ENCODE data around the gene ATF4.

Gene ATF4, protein sequence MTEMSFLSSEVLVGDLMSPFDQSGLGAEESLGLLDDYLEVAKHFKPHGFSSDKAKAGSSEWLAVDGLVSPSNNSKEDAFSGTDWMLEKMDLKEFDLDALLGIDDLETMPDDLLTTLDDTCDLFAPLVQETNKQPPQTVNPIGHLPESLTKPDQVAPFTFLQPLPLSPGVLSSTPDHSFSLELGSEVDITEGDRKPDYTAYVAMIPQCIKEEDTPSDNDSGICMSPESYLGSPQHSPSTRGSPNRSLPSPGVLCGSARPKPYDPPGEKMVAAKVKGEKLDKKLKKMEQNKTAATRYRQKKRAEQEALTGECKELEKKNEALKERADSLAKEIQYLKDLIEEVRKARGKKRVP

DNA sequence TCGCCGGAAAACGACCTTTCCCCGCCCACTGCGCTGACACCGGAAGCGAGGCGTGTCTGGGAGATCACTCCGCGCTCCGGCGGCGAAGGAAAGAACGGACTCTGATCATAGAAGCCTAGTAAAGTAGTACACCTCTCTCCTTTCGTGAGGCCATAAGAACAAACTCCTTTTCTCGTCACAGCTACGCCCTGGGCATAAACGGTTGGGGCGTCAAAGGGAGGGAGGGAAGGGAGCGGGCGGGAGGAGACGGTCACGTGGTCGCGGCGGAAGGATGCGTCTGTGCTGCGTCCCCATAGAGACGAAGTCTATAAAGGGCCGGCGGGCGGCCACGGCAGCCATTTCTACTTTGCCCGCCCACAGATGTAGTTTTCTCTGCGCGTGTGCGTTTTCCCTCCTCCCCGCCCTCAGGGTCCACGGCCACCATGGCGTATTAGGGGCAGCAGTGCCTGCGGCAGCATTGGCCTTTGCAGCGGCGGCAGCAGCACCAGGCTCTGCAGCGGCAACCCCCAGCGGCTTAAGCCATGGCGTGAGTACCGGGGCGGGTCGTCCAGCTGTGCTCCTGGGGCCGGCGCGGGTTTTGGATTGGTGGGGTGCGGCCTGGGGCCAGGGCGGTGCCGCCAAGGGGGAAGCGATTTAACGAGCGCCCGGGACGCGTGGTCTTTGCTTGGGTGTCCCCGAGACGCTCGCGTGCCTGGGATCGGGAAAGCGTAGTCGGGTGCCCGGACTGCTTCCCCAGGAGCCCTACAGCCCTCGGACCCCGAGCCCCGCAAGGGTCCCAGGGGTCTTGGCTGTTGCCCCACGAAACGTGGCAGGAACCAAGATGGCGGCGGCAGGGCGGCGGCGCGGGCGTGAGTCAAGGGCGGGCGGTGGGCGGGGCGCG is at the start of gene ATF4:
TSS of gene ATF4 (plus strand) at position 337 of the 880 bp plus-strand sequence. CDS start 884 bp downstream, outside the sequence.
- peak; percentile 88 for DNase-seq

- DNase-seq = no peak
Measured at GRCh38 chr22:39471381-39472141, 48.8 kb upstream of the ATF4 start.

DNA sequence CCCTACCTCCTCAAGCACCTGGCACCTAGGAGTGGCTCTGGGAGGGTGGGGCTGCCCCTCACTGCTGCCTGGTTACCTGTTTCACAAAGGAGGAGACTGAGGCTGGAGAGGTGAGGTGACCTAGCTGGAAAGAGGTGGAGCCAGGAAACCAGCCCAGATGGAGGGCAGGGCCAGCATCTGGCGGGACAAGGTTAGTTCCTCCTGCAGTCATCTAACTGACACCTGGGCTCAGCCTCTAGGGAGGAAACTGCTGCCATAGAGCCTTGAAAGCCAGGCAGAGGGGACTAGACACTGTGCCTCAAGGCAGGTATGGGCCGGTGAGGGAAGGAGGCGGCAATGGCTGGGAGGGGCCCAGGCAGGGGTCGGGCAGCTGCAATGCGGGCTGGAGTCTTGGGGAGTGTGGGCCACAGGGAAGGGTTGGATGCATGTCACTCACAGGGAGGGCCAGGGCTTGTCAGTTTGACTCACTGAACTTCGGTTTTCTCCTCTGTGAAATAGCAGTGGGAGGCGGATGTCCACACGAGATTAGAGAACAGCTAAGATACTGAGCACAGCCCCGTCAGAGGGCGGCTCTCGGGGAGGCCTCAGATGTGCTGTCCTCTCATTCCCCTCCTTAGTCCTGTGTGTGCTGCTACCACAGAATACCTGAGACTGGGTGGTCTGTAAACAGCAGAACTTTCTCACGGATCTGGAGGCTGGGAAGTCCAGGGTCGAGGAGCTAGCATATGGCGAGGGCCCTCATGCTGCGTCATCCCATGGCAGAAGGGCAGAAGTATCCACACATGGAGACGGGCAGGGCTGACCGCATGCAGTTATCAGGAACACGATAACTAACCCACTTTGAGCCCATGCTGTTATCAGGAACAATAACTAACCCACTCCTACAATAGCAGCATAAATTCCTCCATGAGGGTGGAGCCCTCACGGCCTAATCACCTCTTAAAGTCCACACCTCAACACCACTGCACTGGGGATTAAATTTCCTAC is 47.5 kb upstream of the ATF4 start:
- DNase-seq = no peak

DNA sequence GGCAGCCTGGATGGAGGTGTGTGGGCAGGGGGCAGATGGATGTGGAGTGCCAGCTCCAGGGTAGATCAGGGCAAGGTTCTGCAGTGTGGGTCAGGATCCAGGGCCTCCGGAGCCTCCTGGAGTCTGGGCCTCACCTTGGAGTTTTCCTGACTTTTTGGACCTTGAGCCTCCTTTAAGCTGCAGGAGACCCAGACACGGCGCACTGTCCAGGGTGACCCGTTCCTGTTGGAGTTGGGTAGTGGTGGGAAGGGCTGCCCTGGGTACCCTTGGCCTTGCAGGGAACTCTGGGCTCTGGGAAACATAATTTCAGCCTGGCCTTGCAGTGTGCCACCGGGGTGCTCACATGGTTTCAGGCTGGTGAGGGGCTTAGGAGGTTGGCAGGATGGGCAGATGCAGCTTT is 46.5 kb upstream of the ATF4 start:
- no peak for DNase-seq

GRCh38 chr22:39474351-39475111 is 45.8 kb upstream of the ATF4 start:
- DNase-seq = no peak

GRCh38 chr22:39475337-39475736 is 45.0 kb upstream of the ATF4 start:
- DNase-seq = no peak

GRCh38 chr22:39475902-39476301 is 44.5 kb upstream of the ATF4 start:
- DNase-seq = no peak

DNA sequence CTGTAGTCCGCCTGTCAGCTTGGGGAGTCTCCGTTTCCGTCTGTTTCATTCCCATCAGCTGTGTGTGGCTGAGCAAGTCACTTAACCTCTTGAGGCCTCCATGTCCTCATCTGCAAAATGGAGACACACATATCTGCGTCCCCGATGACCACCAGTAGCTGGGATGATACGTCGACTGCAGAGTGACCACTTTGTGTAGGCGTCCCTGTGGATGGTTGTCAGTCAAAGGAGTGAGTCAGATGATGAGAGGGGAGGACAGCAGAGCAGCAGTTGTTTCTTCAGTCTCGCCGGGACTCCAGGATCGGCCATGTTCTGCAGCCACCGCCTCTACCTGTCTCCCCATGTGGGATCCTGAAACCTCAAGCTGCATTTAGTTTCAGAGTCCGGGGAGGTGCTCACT is 43.7 kb upstream of the ATF4 start:
- no peak for DNase-seq

- no peak for DNase-seq
Measured at GRCh38 chr22:39477542-39477941, 42.8 kb upstream of the ATF4 start.

DNA sequence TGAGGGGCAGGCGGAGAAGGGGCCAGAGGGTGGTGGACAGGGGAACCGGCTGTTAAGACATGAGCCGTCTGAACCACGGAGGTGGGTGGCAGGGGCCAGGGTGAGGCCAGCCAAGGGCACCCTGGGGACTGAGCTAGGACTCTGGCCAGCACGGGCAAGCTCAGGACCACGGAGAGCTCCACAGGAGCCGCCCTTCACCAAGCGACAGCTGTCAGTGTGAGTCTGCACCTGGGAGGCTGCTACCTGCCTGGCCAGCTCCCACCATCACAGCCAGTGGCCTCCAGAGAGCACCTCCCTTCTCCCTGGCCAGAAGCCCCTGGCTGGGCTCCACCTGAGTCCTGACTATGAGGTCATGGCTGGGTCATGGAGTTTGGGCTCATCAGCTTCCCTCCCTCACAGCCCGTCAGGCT is 41.9 kb upstream of the ATF4 start:
- no peak for DNase-seq

DNA sequence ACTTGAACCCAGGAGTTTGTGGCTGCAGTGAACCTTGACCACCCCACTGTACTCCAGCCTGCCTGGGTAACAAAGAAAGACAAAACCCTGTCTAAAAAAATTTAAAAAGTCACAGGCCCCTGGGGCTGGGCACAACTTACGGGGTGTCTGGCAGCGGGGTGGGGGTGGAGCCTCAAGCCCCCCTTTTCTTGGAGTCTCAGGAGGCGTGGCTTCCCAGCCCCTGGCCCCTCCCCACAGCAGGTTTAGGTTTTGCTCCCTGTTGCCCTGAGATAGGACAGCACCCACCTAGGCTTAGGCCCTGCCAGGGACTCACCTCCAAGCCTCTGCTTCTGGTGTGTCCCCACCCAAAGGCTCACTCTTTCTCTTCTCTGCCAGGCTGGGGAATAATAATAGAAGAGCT is 41.1 kb upstream of the ATF4 start:
- DNase-seq = no peak

DNA sequence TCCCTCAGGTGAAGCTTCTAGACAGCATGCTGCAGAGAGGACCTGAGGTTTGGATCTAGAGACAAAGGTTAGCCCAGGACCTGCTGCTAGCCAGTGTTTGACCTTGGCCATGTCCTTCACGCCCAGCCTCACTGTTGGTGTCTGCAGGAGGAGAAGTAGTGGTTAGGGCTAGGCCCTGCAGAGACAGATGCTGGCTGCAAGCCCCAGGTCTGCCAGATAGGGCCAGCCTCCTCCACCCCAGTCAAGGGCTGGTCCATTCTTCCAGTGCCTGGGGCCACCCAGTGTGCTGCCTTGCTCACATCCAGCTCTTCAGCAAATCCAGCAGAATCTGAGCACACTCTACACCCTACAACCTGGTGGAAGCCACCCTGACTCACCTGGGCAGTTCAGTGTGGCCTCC is 39.8 kb upstream of the ATF4 start:
- no peak for DNase-seq

GRCh38 chr22:39481054-39481453 is 39.3 kb upstream of the ATF4 start:
- no peak for DNase-seq

- DNase-seq = no peak
Measured at GRCh38 chr22:39481595-39481994, 38.8 kb upstream of the ATF4 start.

DNA sequence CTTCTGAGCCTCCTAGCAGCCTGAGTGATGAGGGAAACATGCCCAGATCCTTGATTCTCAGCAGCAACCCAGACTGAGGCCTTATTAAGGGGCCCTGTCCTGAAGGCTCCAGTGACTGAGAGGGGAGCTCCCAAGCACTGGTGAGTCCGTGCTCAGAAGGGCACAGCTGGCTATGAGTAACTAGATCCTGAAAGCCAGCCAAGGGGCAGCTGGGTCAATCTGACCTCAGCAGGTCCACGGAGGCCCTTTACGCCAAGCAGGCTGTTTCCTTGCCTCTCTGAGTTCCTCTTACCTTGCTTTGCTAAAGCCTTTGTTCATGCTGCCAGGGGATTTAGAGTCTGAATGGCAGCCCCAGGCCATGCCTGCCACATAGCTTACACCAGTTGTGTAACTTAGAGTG is 37.6 kb upstream of the ATF4 start:
- no peak for DNase-seq

DNA sequence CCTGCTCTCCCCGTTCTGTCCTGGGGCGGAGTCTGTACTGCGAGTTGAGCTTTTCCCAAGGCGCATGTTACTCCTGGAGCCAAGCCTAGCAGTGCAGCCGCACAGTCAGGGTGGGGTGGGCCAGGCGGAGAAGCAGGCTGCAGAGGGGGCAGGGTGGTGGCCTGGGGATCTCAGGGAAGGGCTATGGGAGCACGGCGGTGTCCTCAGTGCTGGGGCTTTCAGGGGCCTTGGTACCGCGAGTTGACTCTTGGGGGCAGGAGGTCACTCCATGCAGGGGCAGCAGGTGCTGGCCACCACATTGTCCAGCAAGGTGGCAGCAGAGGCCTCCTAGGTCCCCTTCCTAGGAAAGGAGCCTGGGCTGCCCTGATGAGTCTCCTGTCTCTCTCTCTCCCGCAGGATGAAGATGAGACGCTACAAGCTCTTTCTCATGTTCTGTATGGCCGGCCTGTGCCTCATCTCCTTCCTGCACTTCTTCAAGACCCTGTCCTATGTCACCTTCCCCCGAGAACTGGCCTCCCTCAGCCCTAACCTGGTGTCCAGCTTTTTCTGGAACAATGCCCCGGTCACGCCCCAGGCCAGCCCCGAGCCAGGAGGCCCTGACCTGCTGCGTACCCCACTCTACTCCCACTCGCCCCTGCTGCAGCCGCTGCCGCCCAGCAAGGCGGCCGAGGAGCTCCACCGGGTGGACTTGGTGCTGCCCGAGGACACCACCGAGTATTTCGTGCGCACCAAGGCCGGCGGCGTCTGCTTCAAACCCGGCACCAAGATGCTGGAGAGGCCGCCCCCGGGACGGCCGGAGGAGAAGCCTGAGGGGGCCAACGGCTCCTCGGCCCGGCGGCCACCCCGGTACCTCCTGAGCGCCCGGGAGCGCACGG is 33.2 kb upstream of the ATF4 start:
- DNase-seq = no peak

DNA sequence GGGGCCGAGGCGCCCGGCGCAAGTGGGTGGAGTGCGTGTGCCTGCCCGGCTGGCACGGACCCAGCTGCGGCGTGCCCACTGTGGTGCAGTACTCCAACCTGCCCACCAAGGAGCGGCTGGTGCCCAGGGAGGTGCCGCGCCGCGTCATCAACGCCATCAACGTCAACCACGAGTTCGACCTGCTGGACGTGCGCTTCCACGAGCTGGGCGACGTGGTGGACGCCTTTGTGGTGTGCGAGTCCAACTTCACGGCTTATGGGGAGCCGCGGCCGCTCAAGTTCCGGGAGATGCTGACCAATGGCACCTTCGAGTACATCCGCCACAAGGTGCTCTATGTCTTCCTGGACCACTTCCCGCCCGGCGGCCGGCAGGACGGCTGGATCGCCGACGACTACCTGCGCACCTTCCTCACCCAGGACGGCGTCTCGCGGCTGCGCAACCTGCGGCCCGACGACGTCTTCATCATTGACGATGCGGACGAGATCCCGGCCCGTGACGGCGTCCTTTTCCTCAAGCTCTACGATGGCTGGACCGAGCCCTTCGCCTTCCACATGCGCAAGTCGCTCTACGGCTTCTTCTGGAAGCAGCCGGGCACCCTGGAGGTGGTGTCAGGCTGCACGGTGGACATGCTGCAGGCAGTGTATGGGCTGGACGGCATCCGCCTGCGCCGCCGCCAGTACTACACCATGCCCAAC is 32.4 kb upstream of the ATF4 start:
- no peak for DNase-seq

DNA sequence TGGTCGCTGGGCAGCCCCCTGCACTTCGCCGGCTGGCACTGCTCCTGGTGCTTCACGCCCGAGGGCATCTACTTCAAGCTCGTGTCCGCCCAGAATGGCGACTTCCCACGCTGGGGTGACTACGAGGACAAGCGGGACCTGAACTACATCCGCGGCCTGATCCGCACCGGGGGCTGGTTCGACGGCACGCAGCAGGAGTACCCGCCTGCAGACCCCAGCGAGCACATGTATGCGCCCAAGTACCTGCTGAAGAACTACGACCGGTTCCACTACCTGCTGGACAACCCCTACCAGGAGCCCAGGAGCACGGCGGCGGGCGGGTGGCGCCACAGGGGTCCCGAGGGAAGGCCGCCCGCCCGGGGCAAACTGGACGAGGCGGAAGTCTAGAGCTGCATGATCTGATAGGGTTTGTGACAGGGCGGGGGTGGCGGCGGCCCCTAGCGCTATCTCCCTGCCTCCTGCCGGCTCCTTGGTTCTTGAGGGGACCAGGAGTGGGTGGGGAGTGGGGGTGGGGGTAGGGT is 31.7 kb upstream of the ATF4 start:
- DNase-seq = no peak
